HG03095 (cell line): Measurements from ENCODE around the gene CD300H.
"Not testable (repeated sequence)": the region's sequence is repeated elsewhere in the genome, so short reads cannot be mapped to it uniquely, and the experiment has no call there.

Experiments used
- ATAC-seq: cut with Tn5 transposase; IDR thresholded peaks from one replicate; pipeline ENCODE4 v1.9.1; 2021; ENCODE audit warnings: moderate library complexity; ENCODE audit not compliant: unreplicated experiment

CD300H gene

GRCh38 chr17:74528491-74529199 is 38.7 kb downstream of the CD300H start:
- ATAC-seq = peak; percentile 76

GRCh38 chr17:74527756-74528155 is 39.6 kb downstream of the CD300H start:
- ATAC-seq = no peak

DNA sequence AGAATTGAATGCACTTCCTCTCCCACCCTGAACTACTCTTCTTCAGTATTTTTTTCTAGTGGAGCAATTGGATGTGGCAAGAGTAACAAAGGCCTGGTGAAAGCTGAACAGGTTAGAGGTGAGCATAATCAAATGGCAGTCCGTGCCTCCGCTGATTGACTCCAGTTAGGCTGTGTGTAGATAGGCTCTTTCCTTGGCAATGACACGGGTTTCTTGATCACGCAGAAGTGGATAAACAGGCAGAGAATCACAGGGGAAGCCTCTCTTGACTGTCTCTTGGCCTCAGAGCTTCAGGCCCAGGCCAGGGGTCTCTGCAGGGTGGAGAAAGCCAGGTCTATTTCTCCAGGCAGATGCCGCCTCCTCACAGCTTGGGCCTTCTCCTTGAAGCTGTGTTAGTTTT is 40.2 kb downstream of the CD300H start:
- no peak for ATAC-seq

DNA sequence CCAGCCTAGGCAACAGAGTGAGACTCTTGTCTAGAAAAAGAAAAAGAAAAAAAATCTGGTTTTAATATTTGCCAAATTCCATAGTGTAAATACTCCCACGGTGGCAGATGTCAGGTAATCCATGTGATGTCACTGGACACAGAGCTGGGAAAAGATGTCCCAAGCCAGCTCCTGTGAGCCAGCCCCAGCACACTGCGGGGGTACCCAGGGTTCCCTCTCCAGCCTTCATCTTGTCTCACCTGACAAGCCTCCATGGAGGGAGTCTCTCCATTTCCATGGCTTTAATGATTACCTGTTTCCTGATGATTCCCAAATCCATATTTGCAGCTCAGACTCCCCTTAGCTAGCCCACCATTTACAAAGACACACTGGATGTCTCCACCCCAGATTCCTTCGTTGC is 40.6 kb downstream of the CD300H start:
- ATAC-seq = no peak

DNA sequence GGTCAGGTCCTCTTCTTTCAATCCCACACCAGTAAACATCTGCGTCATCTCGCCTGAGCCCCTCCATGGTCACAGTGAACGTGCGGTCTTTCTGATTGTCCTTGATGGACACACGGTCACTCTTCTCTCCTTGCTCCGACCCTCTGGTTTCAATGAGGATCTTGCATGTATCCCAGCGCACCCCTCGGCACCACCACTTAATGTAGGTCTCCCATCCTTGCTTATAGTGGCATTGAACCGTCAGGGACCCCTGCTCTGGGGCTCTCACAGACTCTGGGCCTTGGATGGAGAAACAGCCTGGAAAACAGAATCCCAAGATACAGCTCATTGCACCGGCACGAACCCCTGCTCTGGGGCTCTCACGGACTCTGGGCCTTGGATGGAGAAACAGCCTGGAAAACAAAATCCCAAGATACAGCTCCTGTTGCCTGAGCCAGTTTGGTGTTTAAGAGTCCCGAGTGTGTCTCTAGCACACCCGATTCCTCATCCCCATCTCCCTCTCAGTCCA is 41.5 kb downstream of the CD300H start:
- no peak for ATAC-seq

GRCh38 chr17:74525465-74525725 is 41.9 kb downstream of the CD300H start:
- ATAC-seq = no peak

- no peak for ATAC-seq
These were observed 42.5 kb downstream of the CD300H start for GRCh38 chr17:74524653-74525464.

DNA sequence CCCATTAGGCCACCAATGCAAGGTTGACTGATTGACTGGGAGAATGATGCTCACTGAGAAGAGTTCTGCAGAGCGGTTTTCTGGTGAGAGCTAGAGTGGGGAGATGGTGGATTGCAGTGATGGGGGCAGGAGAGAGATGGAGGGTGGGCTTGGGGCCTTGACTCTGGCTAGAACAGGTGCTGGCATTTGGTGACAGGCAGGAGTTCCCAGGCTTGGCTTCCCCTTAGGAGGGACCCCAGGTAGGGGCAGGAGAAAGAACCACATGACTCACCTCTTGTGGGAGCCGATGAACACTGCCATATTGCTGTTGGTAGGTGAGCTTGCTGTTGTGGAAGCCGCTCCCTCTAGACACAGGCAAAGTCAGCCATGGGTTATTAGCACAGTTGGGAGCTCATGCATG is 44.0 kb downstream of the CD300H start:
- no peak for ATAC-seq

DNA sequence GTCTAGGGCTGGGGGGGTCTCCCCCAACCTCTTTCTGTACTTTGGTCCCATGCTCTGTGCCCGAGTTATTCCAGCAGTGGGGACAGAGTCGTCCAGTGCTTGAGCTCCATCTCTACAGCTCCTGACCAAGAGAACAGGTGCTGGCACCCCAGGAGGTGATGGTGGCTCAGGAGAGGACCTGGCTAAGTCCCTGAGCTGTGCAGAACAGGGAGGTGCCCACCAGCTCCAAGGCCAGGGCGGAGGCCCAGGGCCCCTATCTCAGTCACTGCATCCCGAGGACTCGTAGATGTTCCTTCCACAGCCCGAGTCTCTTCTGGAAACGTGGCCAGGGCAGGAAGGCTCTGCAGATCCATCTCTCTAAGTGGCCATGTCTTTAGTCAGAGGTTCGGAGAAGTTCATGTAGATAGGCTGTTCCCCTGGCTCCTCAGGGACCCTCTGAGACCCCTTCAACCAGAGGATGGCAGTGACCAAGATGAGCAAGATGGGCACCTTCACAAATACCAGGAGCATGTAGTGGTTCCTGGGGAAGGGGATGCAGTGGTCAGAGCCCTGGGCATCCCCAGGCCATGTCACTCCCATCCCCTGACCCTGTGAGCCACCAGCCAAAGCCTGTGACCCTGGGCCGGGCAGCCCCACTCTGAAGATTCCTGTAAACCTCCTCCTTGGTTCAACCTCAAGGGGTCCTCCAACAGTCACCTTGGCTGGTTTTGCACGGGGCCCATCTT is 44.8 kb downstream of the CD300H start:
- ATAC-seq = no peak

DNA sequence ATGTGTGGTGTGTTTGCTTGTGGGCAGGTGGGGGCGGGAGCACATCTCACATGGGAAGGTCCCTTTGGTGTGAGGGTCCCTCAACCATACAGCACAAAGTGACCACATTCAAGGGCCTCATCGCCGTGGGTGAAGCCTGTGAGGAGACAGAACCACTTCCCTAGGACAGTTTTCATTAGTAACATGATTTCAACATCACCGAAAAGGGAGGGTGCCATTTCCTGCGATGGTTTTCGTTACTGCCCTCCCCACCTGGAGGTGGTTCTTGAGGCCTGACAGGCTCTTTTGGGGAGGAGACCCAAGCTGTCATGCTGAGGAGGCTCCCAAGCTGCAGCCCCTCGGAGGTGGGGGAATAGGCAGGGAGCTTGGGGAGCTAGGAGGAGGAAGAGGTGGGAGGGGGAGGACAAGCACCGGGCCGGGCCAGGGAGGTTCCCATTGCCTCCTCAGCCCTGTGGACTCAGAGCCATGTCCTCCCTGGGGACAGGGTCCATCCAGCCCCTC is 45.6 kb downstream of the CD300H start:
- ATAC-seq = no peak

DNA sequence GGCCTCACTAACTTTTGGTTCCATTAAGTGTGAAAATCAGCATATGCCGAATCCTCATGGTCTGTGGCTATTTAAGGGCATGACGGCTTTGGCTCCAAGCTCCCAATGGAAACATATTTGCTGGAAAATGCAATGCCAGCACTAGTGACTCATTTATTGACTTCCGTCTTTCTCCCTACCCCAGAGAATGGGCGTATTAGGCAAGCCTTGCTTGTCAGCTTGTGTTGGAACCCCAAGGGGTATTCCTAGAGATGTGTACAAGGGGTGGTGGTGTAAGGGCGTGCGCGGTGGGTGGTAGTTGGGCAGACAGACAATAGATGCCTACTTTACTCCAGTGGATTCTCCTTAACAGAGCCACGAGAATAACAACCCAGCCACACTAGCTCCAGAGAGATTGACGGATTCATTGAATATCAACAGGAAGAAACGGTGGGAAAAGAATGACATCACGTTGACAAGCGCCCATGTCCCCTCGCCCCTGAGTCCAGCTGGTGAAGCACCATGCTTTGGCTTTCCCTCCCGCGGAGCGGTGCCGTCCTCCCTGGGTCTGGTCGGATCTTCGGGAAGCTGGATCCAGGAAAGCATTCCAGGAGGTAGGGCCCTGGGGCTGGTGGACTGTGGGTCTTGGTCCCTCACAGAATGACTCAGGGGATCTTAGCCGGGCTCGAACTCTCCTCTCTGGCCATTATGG is 46.4 kb downstream of the CD300H start:
- no peak for ATAC-seq

DNA sequence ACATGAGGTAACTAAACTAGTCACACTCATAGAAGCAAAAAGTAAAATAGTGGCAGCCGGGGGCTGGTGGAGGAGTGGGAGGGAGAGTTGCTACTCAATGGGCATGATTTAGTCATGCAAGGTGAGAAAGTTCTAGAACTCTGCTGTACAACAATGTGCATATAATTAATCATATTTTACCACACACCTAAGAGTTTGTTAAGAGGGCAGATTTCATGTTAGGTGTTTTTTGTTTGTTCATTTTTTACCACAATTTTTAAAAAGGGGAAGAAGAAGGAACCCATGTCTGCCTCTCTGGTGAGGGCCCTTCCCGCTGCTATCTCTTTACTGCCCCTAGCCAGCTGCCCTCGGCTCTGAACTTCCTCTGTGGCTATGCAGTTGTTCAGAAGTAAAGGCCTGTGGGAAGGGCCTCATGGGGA is 47.3 kb downstream of the CD300H start:
- no peak for ATAC-seq

DNA sequence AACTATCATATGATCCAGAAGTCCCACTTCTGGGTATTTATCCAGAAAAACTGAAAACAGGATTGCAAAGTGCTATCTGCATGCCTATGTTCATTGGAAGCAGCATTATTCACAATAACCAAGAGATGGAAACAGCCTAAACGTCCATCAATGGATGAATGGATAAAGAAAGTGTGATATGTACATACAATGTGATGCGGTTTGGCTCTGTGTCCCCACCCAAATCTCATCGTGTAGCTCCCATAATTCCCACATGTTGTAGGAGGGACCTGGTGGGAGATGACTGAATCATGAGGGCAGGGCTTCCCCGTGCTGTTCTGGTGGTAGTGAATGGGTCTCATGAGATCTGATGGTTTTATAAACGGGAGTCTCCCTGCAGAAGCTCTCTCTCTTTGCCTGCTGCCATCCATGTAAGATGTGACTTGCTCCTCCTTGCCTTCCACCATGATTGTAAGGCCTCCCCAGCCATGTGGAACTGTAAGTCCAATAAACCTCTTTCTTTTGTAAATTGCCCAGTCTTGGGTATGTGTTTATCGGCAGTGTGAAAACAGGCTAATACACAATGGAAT is 48.8 kb downstream of the CD300H start:
- not testable (repeated sequence) for ATAC-seq

DNA sequence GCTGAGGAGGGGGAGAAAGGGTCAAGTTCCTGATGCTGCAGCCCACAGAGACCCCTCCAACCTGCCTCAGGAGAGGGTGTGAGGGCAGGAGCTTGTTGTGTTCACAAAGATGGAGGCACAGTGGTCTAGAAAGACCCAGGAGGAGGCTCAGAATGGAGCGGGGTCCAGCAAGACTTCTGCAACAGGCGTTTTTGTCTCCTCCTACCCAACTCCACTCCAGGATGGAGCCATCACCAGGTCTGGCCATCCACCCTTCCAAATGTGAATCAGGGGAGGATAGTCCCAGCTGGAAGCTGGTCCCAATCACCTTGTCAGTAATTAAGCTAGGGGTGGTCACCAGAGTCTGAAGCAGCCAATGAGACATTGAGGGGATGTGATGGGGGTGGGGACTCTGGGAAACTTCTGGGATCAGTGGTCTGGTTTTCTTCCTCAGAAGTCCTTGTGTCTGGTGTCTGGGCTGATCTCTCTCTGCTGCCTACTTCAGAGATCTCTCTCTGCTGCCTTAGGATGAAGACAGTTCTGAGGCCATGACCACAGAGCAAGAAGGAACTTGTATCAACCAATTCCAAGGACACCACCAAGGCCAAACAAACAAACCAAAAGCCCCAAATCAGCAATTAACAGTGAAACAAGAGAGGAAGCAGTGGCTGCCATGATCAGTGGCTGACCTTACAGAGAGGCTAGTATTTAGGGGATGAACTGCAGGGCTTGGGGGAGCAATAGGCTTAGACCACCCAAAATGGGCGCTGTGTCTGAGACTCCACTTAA is 50.6 kb downstream of the CD300H start:
- ATAC-seq = no peak

DNA sequence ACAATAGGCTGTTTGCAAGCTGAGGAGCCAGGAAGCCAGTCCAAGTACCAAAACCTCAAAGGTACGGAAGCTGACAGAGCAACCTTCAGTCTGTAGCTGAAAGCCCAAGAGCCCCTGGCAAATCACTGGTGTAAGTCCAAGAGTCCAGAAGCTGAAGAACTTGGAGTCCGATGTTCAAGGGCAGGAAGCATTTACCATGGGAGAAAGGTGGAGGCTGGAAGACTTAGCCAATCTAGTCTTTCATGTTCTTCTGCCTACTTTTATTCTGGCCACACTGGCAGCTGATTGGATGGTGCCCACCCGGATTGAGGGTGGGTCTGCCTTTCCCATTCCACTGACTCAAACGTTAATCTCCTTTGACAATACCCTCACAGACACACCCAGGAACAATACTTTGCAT is 51.4 kb downstream of the CD300H start:
- ATAC-seq = no peak

- ATAC-seq = no peak
These were observed 52.5 kb downstream of the CD300H start for GRCh38 chr17:74514632-74515334.

DNA sequence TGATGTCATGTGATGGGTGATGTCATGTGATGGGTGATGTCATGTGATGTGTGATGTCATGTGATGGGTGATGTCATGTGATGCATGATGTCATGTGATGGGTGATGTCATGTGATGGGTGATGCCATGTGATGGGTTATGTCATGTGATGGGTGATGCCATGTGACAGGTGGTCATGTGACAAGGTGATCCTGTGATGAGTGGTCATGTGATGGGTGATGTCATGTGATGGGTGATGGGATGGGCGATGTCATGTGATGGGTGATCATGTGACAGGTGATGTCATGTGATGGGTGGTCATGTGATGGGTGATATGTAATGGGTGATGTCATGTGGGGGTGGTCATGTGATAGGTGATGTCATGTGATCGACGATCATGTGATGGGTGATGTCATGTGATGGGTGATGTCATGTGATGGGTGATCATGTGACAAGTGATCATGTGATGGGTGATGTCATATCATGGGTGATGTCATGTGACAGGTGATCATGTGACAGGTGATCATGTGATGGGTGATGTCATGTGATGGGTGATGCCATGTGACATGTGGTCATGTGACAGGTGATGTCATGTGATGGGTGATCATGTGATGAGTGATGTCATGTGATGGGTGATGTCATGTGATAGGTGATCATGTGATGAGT is 53.2 kb downstream of the CD300H start:
- no peak for ATAC-seq

DNA sequence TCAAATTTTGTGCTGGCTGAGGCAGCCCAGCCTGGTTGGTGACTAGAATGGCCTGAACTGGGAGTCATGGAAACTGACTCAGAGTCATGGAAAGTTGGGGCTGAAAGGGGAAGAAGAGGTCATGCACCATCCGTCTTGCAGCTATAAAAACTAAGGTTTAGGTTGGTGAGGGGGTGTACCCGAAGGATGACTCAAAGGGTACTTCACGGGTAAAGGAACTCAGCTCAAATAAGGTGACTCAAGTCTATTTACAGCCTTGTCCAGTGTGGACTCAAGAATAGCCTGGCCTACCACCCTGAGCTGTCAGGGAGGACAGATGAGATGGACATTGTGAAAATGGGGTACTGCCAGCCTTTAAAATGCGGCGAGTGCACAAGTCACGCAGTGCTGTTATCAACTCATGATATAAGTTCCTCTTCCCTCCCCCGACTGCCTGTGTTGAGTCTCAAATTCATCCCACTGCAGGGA is 54.7 kb downstream of the CD300H start:
- no peak for ATAC-seq

- no peak for ATAC-seq
These were observed 55.3 kb downstream of the CD300H start for GRCh38 chr17:74512036-74512435.
